Tibial nerve (tissue), 4 donors: ENCODE measurements around the gene PANK4.

ENCODE experiments used
- CTCF ChIP-seq, 5 experiments: fragments of 200-600 bp in 3 of 5; fragments of 450-650 bp in 2 of 5; sonication (generic) in 3 of 5; IDR thresholded peaks; one replicate each; pipeline ENCODE4 v1.5.1; 2016 to 2019; ENCODE audit warnings: antibody characterized with exemption in 5 of 5, mild to moderate bottlenecking in 3 of 5, moderate library complexity in 2 of 5
- EP300 ChIP-seq, 2 donors: sonication (generic); formaldehyde crosslinking; IDR thresholded peaks; one replicate each; pipeline ENCODE4 v1.6.1; 2017; ENCODE audit warnings: antibody characterized with exemption in 2 of 2, mild to moderate bottlenecking in 1 of 2
- POLR2A ChIP-seq, 2 donors: fragments of 450-650 bp; IDR thresholded peaks; one replicate each; pipeline ENCODE4 v1.6.1; 2017; ENCODE audit warnings: antibody characterized with exemption in 2 of 2, mild to moderate bottlenecking in 2 of 2, moderate library complexity in 2 of 2

GRCh38 chr1:2481885-2482284, 44.5 kb downstream of the PANK4 start:
- no peak for TF ChIP-seq CTCF (IDR thresholded peaks at IDR 0.05)
- TF ChIP-seq EP300 (IDR thresholded peaks at IDR 0.05) = no peak
- no peak for TF ChIP-seq POLR2A (IDR thresholded peaks at IDR 0.05)
